H1 (cell line): ENCODE measurements around the gene PRR5L. TPM values are rescaled to one million over a fixed set of nuclear protein-coding genes. Genes with fewer than 3 reads are reported as not detected.

Source experiments
- NANOG ChIP-seq: IDR thresholded peaks from 2 replicates; pipeline ENCODE4 v1.6.1; 2011; ENCODE audit warnings: low read length, low read depth, mild to moderate bottlenecking, inconsistent platforms; ENCODE audit not compliant: insufficient read depth, poor library complexity, severe bottlenecking
- RXRA ChIP-seq: IDR thresholded peaks from 2 replicates; pipeline ENCODE4 v1.6.1; 2011; ENCODE audit warnings: low read depth, mild to moderate bottlenecking, low read length, moderate library complexity; ENCODE audit not compliant: insufficient read depth
- polyA plus RNA-seq, 7 experiments: library from polyadenylated mRNA; depleted of rRNA in 3 of 7; stranded (reverse) in 5 of 7; unstranded in 2 of 7; fragments of >200 nt in 5 of 7; fragments of 200-250 nt in 2 of 7; gene quantifications; 1 replicate in 5 of 7; 2 replicates in 1 of 7; 4 replicates in 1 of 7; pipeline versions ENCODE4 v1.2.1 to v1.2.3, GENCODE V29; 2011 to 2013; ENCODE audit warnings: missing spikeins in 2 of 7, mixed read lengths in 2 of 7
- total RNA-seq: library from RNA; stranded (reverse); fragmentation: NEBNext Ultra II Directional; extraction: Animal tissue kit (Norgen Biotek cat#: 25700); gene quantifications from 2 replicates; pipeline ENCODE4 v1.2.1, GENCODE V29; 2021
- TF ChIP-seq, protein P1 (sequence below): fragments of 300-600 bp; sonication (generic); IDR thresholded peaks from 2 replicates; pipeline ENCODE4 v1.7.1; 2012; ENCODE audit warnings: low read length, moderate library complexity, mild to moderate bottlenecking, inconsistent platforms; ENCODE audit not compliant: insufficient replicate concordance

The PRR5L gene
- total and polyA plus RNA-seq, 2 of the 8 experiments (the other 6 are each of a cell fraction or from before 2014, with no cell fraction given): 6.6 to 10.1 TPM

DNA sequence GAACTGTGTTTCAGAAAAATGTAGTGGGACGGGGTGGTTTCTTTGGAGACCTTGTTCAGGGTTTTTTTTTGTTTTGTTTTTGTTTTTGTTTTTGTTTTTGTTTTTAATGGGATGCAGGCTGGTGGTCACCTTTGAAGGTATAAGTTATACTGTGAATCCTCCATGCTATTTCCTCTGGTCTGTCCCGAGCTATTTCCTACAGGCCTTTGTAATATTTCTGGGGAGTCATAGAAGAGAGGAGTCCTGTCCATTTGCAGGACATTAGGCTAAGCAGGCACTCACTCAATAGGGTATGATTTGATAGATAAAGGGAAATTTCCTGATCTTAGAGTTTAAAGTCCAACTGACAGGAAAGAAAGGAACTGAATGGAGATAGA is 136.0 kb downstream of the PRR5L start (continued):
- TF ChIP-seq, protein P1, sequence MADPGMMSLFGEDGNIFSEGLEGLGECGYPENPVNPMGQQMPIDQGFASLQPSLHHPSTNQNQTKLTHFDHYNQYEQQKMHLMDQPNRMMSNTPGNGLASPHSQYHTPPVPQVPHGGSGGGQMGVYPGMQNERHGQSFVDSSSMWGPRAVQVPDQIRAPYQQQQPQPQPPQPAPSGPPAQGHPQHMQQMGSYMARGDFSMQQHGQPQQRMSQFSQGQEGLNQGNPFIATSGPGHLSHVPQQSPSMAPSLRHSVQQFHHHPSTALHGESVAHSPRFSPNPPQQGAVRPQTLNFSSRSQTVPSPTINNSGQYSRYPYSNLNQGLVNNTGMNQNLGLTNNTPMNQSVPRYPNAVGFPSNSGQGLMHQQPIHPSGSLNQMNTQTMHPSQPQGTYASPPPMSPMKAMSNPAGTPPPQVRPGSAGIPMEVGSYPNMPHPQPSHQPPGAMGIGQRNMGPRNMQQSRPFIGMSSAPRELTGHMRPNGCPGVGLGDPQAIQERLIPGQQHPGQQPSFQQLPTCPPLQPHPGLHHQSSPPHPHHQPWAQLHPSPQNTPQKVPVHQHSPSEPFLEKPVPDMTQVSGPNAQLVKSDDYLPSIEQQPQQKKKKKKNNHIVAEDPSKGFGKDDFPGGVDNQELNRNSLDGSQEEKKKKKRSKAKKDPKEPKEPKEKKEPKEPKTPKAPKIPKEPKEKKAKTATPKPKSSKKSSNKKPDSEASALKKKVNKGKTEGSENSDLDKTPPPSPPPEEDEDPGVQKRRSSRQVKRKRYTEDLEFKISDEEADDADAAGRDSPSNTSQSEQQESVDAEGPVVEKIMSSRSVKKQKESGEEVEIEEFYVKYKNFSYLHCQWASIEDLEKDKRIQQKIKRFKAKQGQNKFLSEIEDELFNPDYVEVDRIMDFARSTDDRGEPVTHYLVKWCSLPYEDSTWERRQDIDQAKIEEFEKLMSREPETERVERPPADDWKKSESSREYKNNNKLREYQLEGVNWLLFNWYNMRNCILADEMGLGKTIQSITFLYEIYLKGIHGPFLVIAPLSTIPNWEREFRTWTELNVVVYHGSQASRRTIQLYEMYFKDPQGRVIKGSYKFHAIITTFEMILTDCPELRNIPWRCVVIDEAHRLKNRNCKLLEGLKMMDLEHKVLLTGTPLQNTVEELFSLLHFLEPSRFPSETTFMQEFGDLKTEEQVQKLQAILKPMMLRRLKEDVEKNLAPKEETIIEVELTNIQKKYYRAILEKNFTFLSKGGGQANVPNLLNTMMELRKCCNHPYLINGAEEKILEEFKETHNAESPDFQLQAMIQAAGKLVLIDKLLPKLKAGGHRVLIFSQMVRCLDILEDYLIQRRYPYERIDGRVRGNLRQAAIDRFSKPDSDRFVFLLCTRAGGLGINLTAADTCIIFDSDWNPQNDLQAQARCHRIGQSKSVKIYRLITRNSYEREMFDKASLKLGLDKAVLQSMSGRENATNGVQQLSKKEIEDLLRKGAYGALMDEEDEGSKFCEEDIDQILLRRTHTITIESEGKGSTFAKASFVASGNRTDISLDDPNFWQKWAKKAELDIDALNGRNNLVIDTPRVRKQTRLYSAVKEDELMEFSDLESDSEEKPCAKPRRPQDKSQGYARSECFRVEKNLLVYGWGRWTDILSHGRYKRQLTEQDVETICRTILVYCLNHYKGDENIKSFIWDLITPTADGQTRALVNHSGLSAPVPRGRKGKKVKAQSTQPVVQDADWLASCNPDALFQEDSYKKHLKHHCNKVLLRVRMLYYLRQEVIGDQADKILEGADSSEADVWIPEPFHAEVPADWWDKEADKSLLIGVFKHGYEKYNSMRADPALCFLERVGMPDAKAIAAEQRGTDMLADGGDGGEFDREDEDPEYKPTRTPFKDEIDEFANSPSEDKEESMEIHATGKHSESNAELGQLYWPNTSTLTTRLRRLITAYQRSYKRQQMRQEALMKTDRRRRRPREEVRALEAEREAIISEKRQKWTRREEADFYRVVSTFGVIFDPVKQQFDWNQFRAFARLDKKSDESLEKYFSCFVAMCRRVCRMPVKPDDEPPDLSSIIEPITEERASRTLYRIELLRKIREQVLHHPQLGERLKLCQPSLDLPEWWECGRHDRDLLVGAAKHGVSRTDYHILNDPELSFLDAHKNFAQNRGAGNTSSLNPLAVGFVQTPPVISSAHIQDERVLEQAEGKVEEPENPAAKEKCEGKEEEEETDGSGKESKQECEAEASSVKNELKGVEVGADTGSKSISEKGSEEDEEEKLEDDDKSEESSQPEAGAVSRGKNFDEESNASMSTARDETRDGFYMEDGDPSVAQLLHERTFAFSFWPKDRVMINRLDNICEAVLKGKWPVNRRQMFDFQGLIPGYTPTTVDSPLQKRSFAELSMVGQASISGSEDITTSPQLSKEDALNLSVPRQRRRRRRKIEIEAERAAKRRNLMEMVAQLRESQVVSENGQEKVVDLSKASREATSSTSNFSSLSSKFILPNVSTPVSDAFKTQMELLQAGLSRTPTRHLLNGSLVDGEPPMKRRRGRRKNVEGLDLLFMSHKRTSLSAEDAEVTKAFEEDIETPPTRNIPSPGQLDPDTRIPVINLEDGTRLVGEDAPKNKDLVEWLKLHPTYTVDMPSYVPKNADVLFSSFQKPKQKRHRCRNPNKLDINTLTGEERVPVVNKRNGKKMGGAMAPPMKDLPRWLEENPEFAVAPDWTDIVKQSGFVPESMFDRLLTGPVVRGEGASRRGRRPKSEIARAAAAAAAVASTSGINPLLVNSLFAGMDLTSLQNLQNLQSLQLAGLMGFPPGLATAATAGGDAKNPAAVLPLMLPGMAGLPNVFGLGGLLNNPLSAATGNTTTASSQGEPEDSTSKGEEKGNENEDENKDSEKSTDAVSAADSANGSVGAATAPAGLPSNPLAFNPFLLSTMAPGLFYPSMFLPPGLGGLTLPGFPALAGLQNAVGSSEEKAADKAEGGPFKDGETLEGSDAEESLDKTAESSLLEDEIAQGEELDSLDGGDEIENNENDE: no peak
- TF ChIP-seq RXRA (no peak), NANOG (no peak)
- TF ChIP-seq, all 59 proteins: peak for 0
